Stomach (tissue), 4 donors: ENCODE measurements around the gene ARHGEF1.

Experiments used
- POLR2A ChIP-seq, 4 donors: fragments of 450-650 bp; IDR thresholded peaks; one replicate each; pipeline ENCODE4 v1.6.1; 2016; ENCODE audit warnings: antibody characterized with exemption in 4 of 4, control low read depth in 2 of 4, mild to moderate bottlenecking in 1 of 4, moderate library complexity in 1 of 4
- TF ChIP-seq, protein P1 (sequence below), 7 experiments: fragments of 450-650 bp in 4 of 7; fragments of 200-600 bp in 3 of 7; sonication (generic) in 3 of 7; IDR thresholded peaks; one replicate each; pipeline ENCODE4 v1.5.1; 2016 to 2019; ENCODE audit warnings: antibody characterized with exemption in 7 of 7, control low read depth in 2 of 7, mild to moderate bottlenecking in 1 of 7

DNA sequence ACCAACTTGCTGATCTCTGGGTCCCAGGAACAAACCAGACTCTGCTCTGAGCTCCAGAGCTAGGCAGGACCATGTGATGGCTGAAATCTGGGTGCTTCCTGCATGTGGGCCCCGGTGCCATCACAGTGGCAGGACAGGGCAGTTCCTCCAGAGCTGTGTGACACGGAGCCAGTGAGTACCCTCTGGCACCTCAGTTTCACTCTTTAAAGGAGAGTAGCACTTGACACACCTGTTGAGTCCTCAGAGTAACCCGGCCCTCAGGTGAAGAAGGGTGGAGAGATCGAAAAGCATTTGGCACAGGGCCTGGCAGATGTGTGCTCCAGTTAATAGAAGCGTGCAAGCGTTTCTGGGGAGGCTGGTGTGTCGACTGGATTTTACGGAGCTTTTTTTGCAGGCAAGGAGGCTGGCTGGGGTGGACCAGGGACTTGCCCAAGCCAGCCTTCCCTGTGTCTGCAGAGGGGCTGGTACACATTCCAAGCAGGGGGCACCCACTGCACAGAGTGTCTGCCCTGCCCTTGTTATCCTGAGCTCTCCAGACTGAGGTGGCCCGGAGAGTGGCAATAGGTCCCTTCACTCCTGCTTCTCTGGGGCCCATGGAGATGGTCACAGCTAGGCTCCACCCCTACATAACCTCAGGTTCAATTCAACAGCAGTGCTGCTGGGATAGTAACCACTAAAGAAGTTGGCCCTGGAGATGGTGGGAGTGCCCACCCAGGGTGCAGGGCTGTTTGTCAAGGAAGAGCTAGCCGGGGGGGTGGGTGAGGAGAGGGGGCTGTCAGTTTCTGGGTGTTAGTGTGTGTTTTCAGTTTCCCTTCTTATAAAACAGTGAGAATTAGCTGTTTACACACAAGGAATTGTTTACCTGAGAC is 14.6 kb upstream of the ARHGEF1 start:
- TF ChIP-seq, protein P1, sequence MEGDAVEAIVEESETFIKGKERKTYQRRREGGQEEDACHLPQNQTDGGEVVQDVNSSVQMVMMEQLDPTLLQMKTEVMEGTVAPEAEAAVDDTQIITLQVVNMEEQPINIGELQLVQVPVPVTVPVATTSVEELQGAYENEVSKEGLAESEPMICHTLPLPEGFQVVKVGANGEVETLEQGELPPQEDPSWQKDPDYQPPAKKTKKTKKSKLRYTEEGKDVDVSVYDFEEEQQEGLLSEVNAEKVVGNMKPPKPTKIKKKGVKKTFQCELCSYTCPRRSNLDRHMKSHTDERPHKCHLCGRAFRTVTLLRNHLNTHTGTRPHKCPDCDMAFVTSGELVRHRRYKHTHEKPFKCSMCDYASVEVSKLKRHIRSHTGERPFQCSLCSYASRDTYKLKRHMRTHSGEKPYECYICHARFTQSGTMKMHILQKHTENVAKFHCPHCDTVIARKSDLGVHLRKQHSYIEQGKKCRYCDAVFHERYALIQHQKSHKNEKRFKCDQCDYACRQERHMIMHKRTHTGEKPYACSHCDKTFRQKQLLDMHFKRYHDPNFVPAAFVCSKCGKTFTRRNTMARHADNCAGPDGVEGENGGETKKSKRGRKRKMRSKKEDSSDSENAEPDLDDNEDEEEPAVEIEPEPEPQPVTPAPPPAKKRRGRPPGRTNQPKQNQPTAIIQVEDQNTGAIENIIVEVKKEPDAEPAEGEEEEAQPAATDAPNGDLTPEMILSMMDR (IDR thresholded peaks at IDR 0.05), result no peak
- TF ChIP-seq POLR2A (IDR thresholded peaks at IDR 0.05), result no peak
